ENCODE data around the gene XRCC6.

The XRCC6 gene

GRCh38 chr22:41648432-41648831 lies 27.3 kb downstream of the XRCC6 start:
- no peak for DNase-seq (ENCODE audit: extremely low read depth, insufficient read length)
- Histone ChIP-seq H3K36me3 (ENCODE audit: control insufficient read depth, insufficient read depth, low read length) (peaks cover 29% of the 10 kb centered on the region), H3K4me3 (replicated peaks; ENCODE audit: low read depth, low read length) (no peak overlapping the region), H3K27me3 (replicated peaks; ENCODE audit: control insufficient read depth, insufficient read depth, low read length) (no peaks in the 10 kb centered on the region)
- TF ChIP-seq, protein P1, sequence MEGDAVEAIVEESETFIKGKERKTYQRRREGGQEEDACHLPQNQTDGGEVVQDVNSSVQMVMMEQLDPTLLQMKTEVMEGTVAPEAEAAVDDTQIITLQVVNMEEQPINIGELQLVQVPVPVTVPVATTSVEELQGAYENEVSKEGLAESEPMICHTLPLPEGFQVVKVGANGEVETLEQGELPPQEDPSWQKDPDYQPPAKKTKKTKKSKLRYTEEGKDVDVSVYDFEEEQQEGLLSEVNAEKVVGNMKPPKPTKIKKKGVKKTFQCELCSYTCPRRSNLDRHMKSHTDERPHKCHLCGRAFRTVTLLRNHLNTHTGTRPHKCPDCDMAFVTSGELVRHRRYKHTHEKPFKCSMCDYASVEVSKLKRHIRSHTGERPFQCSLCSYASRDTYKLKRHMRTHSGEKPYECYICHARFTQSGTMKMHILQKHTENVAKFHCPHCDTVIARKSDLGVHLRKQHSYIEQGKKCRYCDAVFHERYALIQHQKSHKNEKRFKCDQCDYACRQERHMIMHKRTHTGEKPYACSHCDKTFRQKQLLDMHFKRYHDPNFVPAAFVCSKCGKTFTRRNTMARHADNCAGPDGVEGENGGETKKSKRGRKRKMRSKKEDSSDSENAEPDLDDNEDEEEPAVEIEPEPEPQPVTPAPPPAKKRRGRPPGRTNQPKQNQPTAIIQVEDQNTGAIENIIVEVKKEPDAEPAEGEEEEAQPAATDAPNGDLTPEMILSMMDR (IDR thresholded peaks at IDR 0.05; ENCODE audit: insufficient read depth, low read length, poor library complexity, severe bottlenecking) = no peak

- no peak overlapping the region for H3K4me3 ChIP-seq (replicated peaks; ENCODE audit: low read depth, low read length)
- H3K36me3 ChIP-seq (ENCODE audit: control insufficient read depth, insufficient read depth, low read length) = peaks cover 43% of the 10 kb centered on the region
- TF ChIP-seq, protein P1 (IDR thresholded peaks at IDR 0.05; ENCODE audit: insufficient read depth, low read length, poor library complexity, severe bottlenecking) = no peak
- H3K27me3 ChIP-seq (replicated peaks; ENCODE audit: control insufficient read depth, insufficient read depth, low read length) = no peaks in the 10 kb centered on the region
- no peak for DNase-seq (ENCODE audit: extremely low read depth, insufficient read length)
Observed at GRCh38 chr22:41650229-41650628, 29.1 kb downstream of the XRCC6 start.

GRCh38 chr22:41650821-41651220 lies 29.7 kb downstream of the XRCC6 start:
- no peak for DNase-seq (ENCODE audit: extremely low read depth, insufficient read length)
- H3K36me3 ChIP-seq (ENCODE audit: control insufficient read depth, insufficient read depth, low read length) = peaks cover 43% of the 10 kb centered on the region
- TF ChIP-seq, protein P1 (IDR thresholded peaks at IDR 0.05; ENCODE audit: insufficient read depth, low read length, poor library complexity, severe bottlenecking) = no peak
- no peak overlapping the region for H3K4me3 ChIP-seq (replicated peaks; ENCODE audit: low read depth, low read length)
- H3K27me3 ChIP-seq (replicated peaks; ENCODE audit: control insufficient read depth, insufficient read depth, low read length) = no peaks in the 10 kb centered on the region

DNA sequence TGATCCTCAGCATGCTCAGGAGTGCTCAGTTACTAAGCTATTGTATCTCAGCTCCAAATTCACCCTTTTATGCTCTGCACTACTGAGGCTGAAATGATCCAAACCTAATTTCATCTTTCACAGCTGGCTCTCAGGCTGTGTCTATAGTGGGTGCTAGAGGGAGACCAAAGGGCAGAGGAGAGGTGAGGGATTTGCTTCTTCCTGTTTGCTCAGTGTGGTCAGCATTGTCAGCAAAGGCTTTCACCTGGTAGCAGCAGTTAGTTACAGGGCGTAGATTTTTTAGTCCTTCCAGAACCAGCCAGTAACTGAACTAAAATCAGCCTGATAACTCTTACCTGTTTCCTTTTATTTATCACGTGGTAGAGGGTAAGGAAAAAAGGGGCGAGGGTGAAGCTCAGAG lies 33.2 kb downstream of the XRCC6 start:
- Histone ChIP-seq H3K36me3 (ENCODE audit: control insufficient read depth, insufficient read depth, low read length) (peaks cover 45% of the 10 kb centered on the region), H3K4me3 (replicated peaks; ENCODE audit: low read depth, low read length) (no peak overlapping the region), H3K27me3 (replicated peaks; ENCODE audit: control insufficient read depth, insufficient read depth, low read length) (no peaks in the 10 kb centered on the region)
- TF ChIP-seq, protein P1 (IDR thresholded peaks at IDR 0.05; ENCODE audit: insufficient read depth, low read length, poor library complexity, severe bottlenecking) = no peak
- no peak for DNase-seq (ENCODE audit: extremely low read depth, insufficient read length)

- peaks cover 46% of the 10 kb centered on the region for H3K36me3 ChIP-seq (ENCODE audit: control insufficient read depth, insufficient read depth, low read length)
- H3K27me3 ChIP-seq (replicated peaks; ENCODE audit: control insufficient read depth, insufficient read depth, low read length) = no peaks in the 10 kb centered on the region
- no peak for DNase-seq (ENCODE audit: extremely low read depth, insufficient read length)
- TF ChIP-seq, protein P1 (IDR thresholded peaks at IDR 0.05; ENCODE audit: insufficient read depth, low read length, poor library complexity, severe bottlenecking) = no peak
- no peak overlapping the region for H3K4me3 ChIP-seq (replicated peaks; ENCODE audit: low read depth, low read length)
Observed at GRCh38 chr22:41656556-41656955, 35.5 kb downstream of the XRCC6 start.

DNA sequence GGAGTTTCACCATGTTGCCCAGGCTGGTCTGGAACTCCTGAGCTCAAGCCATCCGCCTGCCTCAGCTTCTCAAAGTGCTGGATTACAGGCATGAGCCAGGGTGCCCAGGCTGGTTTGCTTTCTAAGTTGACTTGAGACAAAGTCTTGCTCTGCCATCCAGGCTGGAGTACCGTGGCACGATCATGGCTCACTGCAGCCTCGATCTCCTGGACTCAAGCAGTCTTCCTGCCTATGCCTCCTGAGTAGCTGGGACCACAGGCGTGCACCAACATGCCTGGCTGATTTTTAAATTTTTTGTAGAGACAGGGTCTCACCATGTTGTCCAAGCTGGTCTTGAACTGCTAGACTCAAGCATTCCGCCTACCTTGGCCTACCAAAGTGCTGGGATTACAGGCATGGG lies 36.6 kb downstream of the XRCC6 start:
- peaks cover 40% of the 10 kb centered on the region for H3K36me3 ChIP-seq (ENCODE audit: control insufficient read depth, insufficient read depth, low read length)
- TF ChIP-seq, protein P1 (IDR thresholded peaks at IDR 0.05; ENCODE audit: insufficient read depth, low read length, poor library complexity, severe bottlenecking) = no peak
- H3K4me3 ChIP-seq (replicated peaks; ENCODE audit: low read depth, low read length) = no peak overlapping the region
- no peak for DNase-seq (ENCODE audit: extremely low read depth, insufficient read length)
- H3K27me3 ChIP-seq (replicated peaks; ENCODE audit: control insufficient read depth, insufficient read depth, low read length) = no peaks in the 10 kb centered on the region
